ENCODE results near the gene GTPBP4.

Gene GTPBP4

GRCh38 chr10:966466-967235, 21.6 kb upstream of the GTPBP4 start:
- no peak for DNase-seq (ENCODE audit: low read depth in 1 of 2, low spot score in 1 of 2)

- no peak for DNase-seq (ENCODE audit: low read depth in 1 of 2, low spot score in 1 of 2)
Observed at GRCh38 chr10:968546-969199, 19.6 kb upstream of the GTPBP4 start.

GRCh38 chr10:969473-970150, 18.6 kb upstream of the GTPBP4 start:
- DNase-seq (ENCODE audit: low read depth in 1 of 2, low spot score in 1 of 2): no peak

GRCh38 chr10:970311-971149, 17.7 kb upstream of the GTPBP4 start:
- DNase-seq (ENCODE audit: low read depth in 1 of 2, low spot score in 1 of 2): no peak

GRCh38 chr10:971150-971542, 17.1 kb upstream of the GTPBP4 start:
- DNase-seq (ENCODE audit: low read depth in 1 of 2, low spot score in 1 of 2): no peak

- DNase-seq (ENCODE audit: low read depth in 1 of 2, low spot score in 1 of 2): no peak
Observed at GRCh38 chr10:971613-972012, 16.6 kb upstream of the GTPBP4 start.

GRCh38 chr10:972763-973162, 15.5 kb upstream of the GTPBP4 start:
- no peak for DNase-seq (ENCODE audit: low read depth in 1 of 2, low spot score in 1 of 2)

- DNase-seq (ENCODE audit: low read depth in 1 of 2, low spot score in 1 of 2): no peak
Observed at GRCh38 chr10:974038-974784, 14.0 kb upstream of the GTPBP4 start.

GRCh38 chr10:974785-975074, 13.5 kb upstream of the GTPBP4 start:
- DNase-seq (ENCODE audit: low read depth in 1 of 2, low spot score in 1 of 2): no peak

GRCh38 chr10:976316-976715, 11.9 kb upstream of the GTPBP4 start:
- no peak for DNase-seq (ENCODE audit: low read depth in 1 of 2, low spot score in 1 of 2)

- DNase-seq (ENCODE audit: low read depth in 1 of 2, low spot score in 1 of 2): no peak
Observed at GRCh38 chr10:978826-979421, 9.3 kb upstream of the GTPBP4 start.

- no peak for DNase-seq (ENCODE audit: low read depth in 1 of 2, low spot score in 1 of 2)
Observed at GRCh38 chr10:980468-981093, 7.7 kb upstream of the GTPBP4 start.

- no peak for DNase-seq (ENCODE audit: low read depth in 1 of 2, low spot score in 1 of 2)
Observed at GRCh38 chr10:983401-983800, 4.8 kb upstream of the GTPBP4 start.

- no peak for DNase-seq (ENCODE audit: low read depth in 1 of 2, low spot score in 1 of 2)
Observed at GRCh38 chr10:983971-984655, 4.1 kb upstream of the GTPBP4 start.

- DNase-seq (ENCODE audit: low read depth in 1 of 2, low spot score in 1 of 2): no peak
Observed at GRCh38 chr10:985361-985760, 2.9 kb upstream of the GTPBP4 start.

- no peak for DNase-seq (ENCODE audit: low read depth in 1 of 2, low spot score in 1 of 2)
Observed at GRCh38 chr10:986137-986825, 2.0 kb upstream of the GTPBP4 start.

- no peak for DNase-seq (ENCODE audit: low read depth in 1 of 2, low spot score in 1 of 2)
Observed at GRCh38 chr10:986881-987619, 1.2 kb upstream of the GTPBP4 start.

GRCh38 chr10:987620-987869, 689 bp upstream of the GTPBP4 start:
- no peak for DNase-seq (ENCODE audit: low read depth in 1 of 2, low spot score in 1 of 2)

Data from activated CD4-positive, alpha-beta T cell treated with anti-CD3 and anti-CD28 coated beads, Interleukin-2, amount 50 U/mL, for 24 hours (primary cell).